Type B pancreatic cell (in vitro differentiated cells): ENCODE results near the gene CIRBP. TPM values are rescaled to one million over a fixed set of nuclear protein-coding genes. Genes with fewer than 3 reads are reported as not detected.
"Not testable (repeated sequence)": the region's sequence is repeated elsewhere in the genome, so short reads cannot be mapped to it uniquely, and the experiment has no call there.

Source experiments
- DNase-seq: peaks from one replicate; pipeline ENCODE4 v3.0.0; 2021; ENCODE audit warnings: mixed read lengths; ENCODE audit not compliant: unreplicated experiment; ENCODE audit errors: extremely low spot score
- H3K27ac Mint-ChIP-seq: 2 replicates; pipeline ENCODE4 v1.8.0; 2021; ENCODE audit warnings: mild to moderate bottlenecking, mixed read lengths
- H3K27me3 Mint-ChIP-seq: 2 replicates; pipeline ENCODE4 v1.8.0; 2021; ENCODE audit warnings: mixed read lengths
- H3K36me3 Mint-ChIP-seq: 2 replicates; pipeline ENCODE4 v1.8.0; 2021; ENCODE audit warnings: mixed read lengths
- H3K4me1 Mint-ChIP-seq: one replicate; pipeline ENCODE4 v1.8.0; 2021; ENCODE audit warnings: mixed read lengths; ENCODE audit not compliant: unreplicated experiment
- H3K4me3 Mint-ChIP-seq: 2 replicates; pipeline ENCODE4 v1.8.0; 2021; ENCODE audit warnings: mild to moderate bottlenecking, mixed read lengths
- H3K9me3 Mint-ChIP-seq: 2 replicates; pipeline ENCODE4 v1.8.0; 2021; ENCODE audit warnings: mixed read lengths
- total RNA-seq: library from RNA; stranded (reverse); gene quantifications from 2 replicates; pipeline ENCODE4 v1.2.1, GENCODE V29; 2021; ENCODE audit warnings: low replicate concordance
- TF ChIP-seq, protein P1 (sequence below): fragments of 200-600 bp; sonication (generic); conservative IDR thresholded peaks from 2 replicates; pipeline ENCODE4 v1.5.0; 2021; ENCODE audit warnings: antibody characterized with exemption, mild to moderate bottlenecking

Gene CIRBP
- total RNA-seq, 1 donor from 2014 or later, result 421 TPM

DNA sequence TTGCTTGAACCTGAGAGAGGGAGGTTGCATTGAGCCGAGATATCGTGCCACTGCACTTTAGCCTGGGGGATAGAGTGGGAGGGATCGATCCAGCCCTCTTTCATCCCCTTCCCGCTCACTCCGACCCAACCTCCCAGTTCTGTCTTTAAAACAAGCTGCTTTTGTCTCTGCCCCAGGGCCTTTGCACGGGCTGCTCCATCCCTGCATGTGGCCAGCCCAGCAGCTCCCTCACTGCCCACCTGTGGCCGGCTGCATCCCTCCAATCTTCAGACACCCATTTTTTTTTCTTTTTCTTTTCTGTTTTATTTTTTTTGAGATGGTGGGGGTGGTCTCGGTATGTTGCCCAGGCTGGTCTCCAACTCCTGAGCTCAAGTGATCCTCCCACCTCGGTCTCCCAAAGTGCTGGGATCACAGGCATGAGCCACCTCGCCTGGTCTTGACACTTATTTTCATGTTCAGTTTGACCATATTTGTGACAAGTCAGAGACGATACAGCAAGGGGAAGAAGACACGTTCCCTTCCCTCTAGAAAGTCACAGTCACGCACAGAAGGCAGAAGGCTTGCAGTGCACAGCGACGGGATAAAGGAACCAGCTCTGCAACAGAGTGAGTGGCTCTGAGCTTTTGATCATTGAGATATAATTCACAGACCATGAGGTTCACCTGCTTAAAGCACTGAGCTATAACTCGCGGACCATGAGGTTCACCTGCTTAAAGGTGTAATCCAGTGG lies 48.3 kb downstream of the CIRBP start:
- H3K36me3 Mint-ChIP-seq, result no peaks in the 10 kb centered on the region
- TF ChIP-seq, protein P1, sequence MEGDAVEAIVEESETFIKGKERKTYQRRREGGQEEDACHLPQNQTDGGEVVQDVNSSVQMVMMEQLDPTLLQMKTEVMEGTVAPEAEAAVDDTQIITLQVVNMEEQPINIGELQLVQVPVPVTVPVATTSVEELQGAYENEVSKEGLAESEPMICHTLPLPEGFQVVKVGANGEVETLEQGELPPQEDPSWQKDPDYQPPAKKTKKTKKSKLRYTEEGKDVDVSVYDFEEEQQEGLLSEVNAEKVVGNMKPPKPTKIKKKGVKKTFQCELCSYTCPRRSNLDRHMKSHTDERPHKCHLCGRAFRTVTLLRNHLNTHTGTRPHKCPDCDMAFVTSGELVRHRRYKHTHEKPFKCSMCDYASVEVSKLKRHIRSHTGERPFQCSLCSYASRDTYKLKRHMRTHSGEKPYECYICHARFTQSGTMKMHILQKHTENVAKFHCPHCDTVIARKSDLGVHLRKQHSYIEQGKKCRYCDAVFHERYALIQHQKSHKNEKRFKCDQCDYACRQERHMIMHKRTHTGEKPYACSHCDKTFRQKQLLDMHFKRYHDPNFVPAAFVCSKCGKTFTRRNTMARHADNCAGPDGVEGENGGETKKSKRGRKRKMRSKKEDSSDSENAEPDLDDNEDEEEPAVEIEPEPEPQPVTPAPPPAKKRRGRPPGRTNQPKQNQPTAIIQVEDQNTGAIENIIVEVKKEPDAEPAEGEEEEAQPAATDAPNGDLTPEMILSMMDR, result no peak
- H3K4me1 Mint-ChIP-seq, result peaks cover 11% of the 10 kb centered on the region
- no peak for DNase-seq
- H3K4me3 Mint-ChIP-seq, result peak overlapping the region; percentile 32
- H3K27me3 Mint-ChIP-seq, result peaks cover 12% of the 10 kb centered on the region
- no peaks in the 10 kb centered on the region for H3K9me3 Mint-ChIP-seq
- peak overlapping the region; percentile 43 for H3K27ac Mint-ChIP-seq

DNA sequence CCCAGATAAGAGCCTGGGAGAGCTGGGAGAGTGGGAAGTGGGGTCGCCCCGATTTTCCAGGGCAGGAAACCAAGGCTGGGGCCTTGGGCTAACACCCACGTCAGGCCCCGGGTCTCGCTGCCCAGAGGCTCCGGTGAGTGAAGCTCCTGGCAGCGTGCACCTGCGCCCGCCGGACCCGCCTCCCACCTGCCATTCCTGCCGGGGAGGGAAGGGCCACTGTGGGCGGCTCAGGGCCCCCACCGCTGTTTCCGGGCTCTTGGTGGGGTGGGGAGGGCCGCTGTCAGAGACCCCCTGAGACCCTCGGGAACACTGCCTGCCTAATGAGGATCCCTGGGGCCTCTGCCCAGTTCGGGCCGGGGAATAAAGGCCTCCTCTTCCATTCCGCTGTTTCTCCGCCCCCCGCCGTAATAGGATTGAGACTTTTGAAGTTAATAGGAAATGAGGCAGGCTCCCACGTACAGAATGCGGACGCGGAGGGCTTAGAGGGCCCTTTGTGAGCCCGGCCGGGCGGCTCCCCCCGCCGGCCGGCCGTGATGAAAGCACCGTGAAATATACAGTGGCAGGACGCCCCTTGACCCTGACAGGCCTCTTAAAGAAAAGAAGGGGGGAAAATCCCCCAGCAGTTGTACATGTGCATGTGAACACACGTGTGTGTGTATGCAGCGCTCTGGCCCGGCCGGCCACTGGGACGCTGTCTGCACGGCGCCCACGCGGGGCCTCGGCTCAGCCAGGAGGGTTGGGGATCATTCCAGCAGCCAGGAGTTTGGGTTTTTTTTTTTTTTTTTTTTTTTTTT lies 49.7 kb downstream of the CIRBP start:
- H3K27ac Mint-ChIP-seq, result no peak overlapping the region
- DNase-seq, result no peak
- H3K27me3 Mint-ChIP-seq, result peaks cover 16% of the 10 kb centered on the region
- peak overlapping the region; percentile 55 for H3K4me3 Mint-ChIP-seq
- H3K4me1 Mint-ChIP-seq, result peaks cover 11% of the 10 kb centered on the region
- no peaks in the 10 kb centered on the region for H3K36me3 Mint-ChIP-seq
- H3K9me3 Mint-ChIP-seq, result no peaks in the 10 kb centered on the region
- TF ChIP-seq, protein P1, result no peak

DNA sequence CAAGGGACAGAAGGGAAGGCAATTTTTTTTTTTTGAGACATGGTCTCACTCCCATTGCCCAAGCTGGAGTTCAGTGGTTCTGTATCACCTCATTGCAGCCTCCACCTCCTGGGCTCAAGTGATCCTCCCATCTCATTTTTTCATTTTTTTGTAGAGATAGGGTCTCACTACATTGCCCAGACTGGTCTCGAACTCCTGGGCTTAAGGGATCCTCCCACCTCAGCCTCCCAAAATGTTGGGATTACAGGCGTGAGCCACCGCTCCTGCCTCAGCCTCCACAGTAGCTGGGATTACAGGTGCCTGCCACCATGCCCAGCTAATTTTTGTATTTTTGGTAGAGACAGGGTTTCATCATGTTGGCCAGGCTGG lies 51.1 kb downstream of the CIRBP start:
- not testable (repeated sequence) for H3K4me3 Mint-ChIP-seq, H3K27ac Mint-ChIP-seq, H3K36me3 Mint-ChIP-seq, H3K9me3 Mint-ChIP-seq, DNase-seq
- Mint-ChIP-seq H3K4me1 (peaks cover 11% of the 10 kb centered on the region), H3K27me3 (peaks cover 16% of the 10 kb centered on the region)

DNA sequence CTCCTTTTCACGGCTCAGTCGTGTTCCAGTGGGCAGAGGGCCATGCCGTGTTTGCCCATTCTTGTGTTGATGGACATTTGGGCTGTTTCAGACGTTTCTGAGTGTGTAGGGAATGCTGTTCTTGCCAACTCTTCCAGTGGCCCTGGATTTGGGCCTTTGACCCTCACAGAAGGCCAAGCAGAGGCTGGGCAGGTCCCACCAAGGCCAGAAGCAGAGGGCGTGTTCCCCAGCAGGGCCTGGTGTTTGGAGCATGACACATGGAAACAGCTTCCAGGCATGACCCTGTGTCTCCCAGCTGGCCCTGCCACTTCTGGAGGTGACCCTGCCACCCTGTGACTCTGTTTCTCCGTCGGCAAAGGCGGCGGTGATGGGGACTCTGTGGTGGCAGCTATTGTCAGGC lies 52.4 kb downstream of the CIRBP start:
- TF ChIP-seq, protein P1, result no peak
- Mint-ChIP-seq H3K4me3 (no peak overlapping the region), H3K27ac (no peak overlapping the region), H3K27me3 (peaks cover 16% of the 10 kb centered on the region), H3K4me1 (peaks cover 11% of the 10 kb centered on the region), H3K9me3 (no peaks in the 10 kb centered on the region), H3K36me3 (no peaks in the 10 kb centered on the region)
- DNase-seq, result no peak

DNA sequence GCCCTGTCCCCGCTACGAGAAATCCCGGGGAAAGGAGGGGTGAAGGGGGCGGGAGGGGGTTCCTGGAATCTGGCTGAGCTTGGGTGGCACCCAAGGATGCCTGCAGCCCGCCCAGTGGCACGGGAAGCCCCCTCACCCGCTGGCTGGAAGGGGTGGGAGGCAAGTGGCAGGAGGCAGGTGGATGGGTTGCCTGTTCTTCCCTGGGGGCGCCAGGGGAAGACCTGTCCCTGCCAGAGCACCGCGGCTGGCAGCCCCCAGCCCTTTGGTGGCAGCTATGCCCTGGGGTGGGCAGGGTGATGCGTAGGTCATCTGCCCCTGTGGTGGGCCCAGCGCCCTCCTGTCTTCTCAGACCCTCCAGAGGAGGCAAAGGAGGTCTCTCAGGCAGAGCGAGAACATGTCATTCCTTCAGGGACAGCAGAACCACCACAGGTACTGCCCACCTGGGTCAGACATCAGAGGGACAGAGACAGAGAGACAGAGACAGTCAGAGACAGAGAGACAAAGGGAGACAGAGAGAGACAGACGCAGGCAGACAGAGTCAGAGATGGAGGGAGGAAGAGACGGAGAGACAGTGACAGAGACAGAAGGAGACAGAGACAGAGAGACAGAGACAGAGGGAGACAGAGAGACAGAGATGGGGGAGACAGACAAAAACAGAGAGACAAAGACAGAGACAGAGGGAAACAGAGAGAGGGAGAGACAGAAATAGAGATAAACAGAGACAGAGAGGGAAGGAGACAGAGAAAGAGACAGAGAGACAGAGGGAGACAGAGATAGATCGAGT lies 53.3 kb downstream of the CIRBP start:
- Mint-ChIP-seq H3K27me3 (peaks cover 15% of the 10 kb centered on the region), H3K36me3 (no peaks in the 10 kb centered on the region), H3K4me3 (no peak overlapping the region), H3K9me3 (no peaks in the 10 kb centered on the region), H3K4me1 (peaks cover 11% of the 10 kb centered on the region), H3K27ac (no peak overlapping the region)
- TF ChIP-seq, protein P1, result no peak
- DNase-seq, result no peak
